Activated T-helper 1 cell treated with anti-CD3 and anti-CD28 coated beads, Interleukin-2, amount 50 U/mL, for 16 hours (primary cell): Measurements from ENCODE around the gene TPBGL.

Experiments
- DNase-seq, 2 donors: peaks; one replicate each; pipeline ENCODE4 v3.0.0-alpha.2; 2020; ENCODE audit warnings: low read depth in 1 of 2, low spot score in 1 of 2

The TPBGL gene

DNA sequence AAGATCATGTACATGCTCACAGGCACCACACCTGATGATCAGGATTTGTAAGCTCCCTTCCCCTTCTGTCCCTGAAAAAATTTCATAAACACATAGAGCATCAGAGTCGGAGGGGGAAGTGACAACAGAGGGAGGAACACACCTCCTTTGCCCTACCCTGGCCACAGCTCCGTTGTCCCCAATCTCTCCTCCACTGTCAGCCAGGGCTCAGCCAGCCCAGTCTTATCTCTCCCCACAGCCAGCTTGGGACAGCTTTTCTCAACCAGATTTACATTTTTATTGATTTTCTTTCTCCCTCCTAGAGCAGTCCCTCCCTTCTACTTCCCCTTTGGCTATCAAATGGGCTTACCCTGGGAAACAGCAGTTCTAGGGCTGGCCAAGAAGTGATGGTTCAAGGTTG is 32.1 kb upstream of the TPBGL start:
- DNase-seq = no peak

DNA sequence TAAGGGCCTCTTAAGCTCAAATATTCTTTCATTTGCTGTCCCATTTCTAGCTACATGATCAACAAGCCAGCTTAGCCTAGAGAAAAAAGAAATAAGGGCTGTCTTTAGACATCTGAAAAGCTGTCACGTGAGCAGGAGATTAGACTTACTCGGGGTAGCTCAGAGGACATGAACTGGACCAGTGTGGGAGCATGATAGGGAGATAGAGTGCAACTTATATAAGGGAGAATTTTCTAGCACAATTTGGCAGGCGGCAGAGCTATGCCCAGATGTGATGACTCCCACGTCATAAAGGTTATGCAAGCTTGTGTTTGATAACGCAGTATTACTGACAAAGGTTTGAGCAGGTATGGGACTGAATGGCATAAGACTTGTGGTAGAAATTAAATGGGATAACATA is 28.2 kb upstream of the TPBGL start:
- no peak for DNase-seq

DNA sequence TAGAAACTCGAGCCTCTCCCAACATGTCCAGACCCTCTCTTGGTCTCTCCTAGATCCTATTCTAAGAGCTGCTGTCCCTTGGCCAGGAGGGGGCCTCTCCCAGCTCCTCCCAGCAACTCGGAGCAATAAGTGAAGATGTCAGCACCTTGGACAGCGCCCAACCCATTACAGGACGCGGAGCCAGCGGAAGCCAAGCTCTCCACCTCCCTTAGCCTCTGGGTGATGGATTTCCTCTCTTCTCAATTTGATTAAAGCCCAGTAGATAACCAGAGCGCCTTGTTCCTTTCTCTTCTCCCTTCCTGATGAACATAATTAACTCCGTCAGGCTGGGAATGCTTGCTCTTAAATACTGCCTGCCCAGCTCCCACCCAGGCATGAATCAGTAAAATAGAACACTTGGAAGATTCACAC is 26.2 kb upstream of the TPBGL start:
- DNase-seq = peak; percentile 38 to 77

DNA sequence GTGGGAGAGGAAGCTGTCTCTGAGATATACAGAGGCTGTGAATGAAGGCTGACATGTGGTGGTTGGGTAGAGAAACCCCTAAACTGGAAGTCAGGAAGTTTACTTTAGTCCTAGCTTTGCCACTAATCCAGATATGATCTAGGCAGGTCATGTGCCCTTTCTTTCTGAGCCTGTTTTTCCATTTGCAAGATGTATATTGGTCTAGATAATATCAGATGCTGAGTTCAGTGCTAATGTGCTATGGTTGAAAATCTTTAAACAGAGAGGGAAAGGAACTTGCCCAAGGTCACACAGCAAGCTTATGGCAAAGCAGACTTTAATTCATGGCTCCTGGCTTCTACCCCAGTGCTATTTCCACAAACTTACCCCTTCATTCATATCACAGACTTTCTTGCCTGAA is 25.7 kb upstream of the TPBGL start:
- DNase-seq = no peak

DNA sequence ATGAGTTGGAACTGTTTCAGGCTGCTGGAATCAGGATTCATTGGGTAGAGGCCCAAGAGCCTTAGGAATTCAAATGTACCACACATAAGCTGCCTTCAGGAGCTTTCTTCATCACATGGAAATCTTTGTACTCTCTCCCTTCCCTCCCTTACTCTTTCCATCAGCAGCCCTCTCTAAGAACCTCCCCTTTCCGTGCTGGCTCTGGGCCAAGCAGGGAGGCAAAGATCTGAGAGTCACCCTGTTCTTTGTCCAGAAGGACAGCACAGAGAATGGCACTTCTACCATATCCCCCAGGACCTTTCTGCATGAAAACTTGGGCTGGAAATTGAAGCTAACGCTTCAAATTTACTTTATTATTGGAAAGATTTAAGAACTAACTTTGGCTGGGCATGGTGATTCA is 20.7 kb upstream of the TPBGL start:
- DNase-seq = no peak

DNA sequence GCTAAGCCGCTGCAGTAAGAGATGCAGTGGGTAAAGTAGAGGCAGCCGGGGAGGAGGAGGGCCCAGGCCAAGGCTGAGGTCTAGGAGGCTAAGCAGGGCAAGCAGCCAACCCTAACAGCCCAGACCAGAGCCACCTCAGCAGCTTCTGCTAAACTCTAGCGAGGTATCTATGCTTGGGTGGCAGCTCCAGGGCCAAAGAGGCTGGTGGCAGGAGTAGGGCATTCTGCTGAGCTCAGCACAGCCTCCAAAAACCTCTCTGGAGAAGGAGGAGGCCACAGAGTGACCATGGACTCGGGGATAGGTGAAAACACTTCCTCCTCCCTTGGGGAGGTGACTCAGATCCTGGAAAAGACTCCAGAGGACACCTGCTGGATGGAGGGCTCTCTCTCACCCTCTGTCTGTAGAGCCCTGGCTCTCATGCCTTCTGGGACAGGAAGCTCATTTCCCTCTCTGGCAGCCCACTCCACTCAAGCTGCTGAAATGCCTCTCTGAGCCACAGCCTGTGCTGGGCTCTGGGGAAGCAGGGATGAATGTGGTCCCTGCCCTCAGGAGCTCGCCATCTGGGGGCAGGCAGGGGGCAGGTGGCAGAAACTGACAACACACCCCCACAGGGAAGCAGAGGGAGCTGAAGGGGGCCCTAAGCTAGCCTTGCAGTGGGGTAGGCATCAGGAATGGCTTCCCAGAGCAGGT is 16.5 kb upstream of the TPBGL start:
- no peak for DNase-seq

DNA sequence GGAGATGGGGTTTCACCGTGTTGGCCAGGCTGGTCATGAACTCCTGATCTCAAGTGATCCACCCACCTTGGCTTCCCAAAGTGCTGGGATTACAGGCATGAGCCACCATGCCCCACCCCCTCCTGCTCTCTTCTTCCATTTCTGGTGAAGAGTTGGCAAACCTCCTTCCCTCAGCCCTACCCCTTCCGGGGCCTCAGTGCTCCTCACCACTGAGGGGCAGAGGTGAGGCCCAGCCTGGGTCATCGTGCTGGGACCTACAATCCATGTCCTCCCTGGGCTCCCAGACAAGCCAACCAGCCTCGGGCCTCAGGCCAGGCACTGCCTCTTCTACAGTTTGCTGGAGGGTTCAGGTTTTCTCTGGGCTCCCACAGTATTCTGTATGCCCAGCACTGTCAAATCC is 14.8 kb upstream of the TPBGL start:
- no peak for DNase-seq

DNA sequence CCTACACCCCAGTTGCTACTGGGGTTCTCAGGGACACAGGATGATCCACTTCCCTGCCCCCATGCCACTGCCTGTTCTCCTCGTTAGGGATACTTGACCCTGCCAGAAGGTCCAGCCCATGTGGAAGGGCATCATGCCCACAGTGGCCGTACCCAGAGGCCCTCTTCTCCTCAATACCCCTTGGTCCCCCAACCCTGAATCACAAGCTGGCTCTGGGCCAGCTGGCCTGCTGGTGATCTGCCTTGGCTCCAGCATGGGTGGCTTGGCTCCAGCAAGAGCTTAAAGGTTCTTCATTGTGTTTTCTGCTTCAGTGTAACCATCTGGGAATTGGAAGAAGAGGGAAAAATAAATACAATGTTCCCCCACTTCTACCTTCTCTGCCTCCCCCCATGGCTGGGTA is 11.1 kb upstream of the TPBGL start:
- DNase-seq = no peak

DNA sequence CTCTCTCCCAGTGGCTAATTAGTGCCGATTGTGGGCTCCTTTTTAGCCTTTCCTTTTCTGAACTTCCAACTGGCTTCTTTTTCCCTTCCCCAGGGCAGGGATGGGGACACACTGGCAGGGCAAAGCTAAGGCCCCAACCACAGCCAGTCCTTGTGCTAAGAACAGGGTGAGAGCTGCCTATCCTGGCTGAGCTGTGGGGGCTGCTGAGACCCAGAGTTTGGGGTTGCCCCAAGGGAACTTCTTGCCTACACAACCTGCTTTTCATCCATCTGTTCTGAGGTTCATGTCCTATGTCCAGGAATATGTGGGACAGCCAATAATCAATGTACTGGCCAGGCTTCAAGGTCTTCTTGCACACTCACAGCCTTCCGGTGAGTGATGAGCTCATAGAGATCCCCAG is 10.0 kb upstream of the TPBGL start:
- DNase-seq = no peak

DNA sequence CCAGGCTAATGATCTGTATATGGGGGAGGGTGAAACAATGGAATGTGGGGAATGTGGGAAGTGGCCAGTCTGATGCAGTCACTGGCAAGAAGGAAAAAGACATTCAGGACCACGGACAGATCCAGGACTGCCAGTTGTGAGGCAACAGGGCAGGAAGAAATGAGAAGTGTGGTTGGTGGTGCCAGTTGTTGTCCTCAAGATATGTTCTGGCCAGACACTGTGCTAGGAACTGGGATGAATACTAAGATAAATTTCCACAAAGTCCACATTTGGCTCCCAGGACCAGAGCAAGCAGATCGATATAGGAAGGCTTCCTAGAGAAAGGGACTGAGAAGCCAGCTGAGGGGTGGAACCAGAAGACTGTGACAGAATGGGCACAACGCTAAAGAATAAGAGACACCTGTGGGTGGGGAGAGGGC is 6.8 kb upstream of the TPBGL start:
- DNase-seq = no peak

DNA sequence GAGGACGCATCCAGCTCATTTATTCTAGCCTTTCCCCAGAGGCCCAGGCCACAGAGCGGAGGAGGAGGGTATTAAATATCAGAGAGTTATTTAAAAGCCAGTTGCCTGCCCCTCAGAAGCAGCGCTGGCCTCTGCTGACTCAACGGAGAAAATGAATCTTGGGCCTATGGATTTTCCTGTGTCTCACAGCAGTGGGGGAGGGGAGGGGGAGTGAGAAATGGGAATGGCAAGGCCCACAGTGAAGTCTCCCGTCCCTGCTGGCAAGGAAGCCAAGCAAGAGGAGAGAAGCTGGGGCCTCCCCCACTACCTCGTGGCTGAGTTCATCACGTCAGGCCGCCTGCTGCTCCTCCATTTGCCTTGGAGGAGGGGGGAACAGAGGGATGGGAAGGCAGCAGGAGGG is 4.5 kb upstream of the TPBGL start:
- no peak for DNase-seq

DNA sequence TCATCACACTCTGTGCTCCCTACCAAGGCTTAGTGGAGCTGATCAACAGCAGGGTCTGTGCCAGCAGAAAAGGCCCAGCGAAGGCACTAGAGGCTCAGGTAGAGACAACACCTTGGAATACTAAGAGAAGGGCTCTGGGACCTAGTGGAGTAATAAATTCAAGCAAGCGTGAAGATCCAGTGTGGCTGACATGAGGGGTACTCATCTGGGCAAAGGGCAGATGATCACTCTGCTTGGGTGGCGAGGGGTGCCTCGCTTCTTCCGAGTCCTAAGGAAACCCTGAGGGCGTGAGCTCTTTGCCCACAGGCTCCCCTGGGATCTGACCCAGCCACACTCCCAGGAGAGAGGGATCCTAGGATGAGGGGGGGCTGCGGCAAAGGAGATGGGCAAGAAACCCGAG is 3.5 kb upstream of the TPBGL start:
- no peak for DNase-seq

DNA sequence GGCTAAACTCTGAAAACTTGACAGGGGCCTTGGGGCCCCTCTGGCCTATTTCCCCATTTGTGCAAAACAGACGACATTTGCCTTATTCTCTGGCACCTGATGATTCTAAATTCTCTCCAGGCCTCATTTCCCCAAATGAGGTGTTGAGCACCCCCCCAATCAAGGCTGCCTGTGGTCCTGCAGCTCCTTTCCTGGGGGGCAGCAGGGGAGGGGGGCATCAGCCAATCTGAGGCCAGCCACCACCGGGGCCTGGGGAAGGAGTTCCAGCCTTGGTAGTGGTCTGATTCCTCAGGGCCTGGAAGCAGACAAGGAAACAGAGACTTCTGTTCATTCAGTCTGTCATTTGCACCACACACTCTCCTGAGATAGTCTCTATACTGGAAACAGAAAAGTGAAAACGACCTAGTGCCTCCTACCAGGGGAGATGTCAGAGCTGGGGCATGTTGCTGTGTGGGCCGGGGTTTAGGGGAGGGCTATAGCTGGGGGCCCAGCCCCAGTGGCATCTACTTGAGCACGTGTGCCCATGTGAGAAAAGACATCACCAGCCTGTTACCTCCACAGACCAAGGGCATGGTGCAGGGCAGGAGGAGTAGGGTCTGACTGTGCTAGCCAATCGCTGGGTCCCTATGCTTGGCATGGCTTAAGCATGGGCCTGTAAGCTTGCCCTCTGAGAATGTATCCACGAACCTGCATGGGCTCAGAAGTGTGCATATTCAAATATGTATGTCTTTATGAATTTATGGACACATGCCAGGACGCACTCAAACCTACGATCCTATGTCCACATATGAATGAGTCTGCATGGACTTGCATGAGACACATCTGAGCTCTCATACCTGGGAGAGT is 1.8 kb upstream of the TPBGL start:
- DNase-seq = no peak

DNA sequence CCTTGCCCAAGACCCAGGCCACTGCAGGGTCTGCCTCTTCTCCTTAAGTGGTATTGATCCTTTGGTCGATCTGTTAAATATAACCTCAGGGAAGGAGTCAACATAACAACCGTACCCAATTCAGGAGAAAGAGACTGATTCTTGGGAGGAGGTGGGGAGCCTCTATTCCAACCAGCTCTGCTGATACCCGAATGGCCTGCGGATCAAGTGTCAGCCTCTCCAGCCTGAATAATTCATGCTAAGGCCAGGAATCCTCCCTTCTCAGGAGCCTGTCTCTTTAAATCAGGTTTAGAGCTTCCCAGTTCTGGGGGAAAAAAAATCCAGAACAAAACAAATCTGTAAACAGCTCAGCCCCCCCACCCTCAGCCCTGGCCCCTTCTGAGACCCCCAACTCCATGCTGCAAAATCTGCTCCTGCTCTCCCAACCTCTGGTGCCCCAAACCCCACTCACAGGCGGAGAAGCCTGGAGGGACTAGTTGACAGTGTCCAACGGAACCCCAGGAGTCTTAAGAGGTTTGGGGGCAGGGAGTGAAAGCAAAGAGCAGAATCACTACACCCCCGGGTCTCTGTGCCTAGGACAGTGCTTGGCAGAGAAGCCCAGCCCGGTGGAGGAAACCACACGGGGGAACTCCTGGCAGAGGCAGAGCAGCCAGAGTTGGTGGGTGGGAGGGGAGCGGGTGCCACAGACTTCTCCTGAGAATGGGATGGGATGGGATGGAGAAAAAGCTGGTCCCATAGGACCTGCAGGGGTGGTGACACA is 863 bp upstream of the TPBGL start:
- DNase-seq = no peak

DNA sequence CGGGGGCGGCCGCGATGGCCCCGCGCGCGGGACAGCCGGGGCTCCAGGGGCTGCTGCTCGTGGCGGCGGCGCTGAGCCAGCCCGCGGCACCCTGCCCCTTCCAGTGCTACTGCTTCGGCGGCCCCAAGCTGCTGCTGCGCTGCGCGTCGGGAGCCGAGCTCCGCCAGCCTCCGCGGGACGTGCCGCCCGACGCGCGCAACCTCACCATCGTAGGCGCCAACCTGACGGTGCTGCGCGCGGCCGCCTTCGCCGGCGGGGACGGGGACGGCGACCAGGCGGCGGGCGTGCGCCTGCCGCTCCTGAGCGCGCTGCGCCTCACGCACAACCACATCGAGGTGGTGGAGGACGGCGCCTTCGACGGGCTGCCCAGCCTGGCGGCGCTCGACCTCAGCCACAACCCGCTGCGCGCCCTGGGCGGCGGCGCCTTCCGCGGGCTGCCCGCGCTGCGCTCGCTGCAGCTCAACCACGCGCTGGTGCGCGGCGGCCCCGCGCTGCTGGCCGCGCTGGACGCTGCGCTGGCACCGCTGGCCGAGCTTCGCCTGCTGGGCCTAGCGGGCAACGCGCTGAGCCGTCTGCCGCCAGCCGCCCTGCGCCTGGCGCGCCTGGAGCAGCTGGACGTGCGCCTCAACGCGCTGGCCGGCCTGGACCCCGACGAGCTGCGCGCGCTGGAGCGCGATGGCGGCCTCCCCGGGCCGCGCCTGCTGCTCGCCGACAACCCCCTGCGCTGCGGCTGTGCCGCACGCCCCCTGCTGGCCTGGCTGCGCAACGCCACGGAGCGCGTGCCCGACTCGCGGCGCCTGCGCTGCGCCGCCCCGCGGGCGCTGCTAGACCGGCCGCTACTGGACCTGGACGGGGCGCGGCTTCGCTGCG is 697 bp downstream of the TPBGL start:
- peak; percentile 73 to 82 for DNase-seq

DNA sequence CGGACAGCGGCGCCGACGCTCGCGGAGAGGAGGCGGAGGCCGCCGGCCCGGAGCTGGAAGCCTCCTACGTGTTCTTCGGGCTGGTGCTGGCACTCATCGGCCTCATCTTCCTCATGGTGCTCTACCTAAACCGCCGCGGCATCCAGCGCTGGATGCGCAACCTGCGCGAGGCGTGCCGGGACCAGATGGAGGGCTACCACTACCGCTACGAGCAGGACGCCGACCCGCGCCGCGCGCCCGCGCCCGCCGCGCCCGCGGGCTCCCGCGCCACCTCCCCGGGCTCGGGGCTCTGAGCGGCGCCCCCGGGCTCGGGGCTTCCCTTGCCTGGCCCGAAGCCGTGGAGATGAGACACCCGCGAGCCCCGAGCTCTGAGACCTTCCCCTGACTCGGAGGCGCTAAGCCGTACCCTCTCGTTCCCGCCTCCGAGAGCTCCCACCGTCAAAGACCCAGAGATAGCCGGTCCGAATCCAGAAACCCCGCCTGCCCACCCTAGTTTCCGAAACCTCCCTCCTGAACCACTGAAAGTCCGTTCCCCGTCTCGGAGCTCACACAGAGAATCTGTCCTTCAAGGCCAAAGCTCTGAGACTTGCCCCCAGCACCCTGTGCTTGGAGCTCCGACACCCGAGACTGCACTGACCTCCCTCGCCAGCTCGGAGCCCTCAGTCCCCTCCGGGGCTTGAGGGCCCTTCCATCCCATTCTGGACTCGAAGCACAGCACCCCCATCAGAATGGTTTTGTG is 1.5 kb downstream of the TPBGL start:
- no peak for DNase-seq

DNA sequence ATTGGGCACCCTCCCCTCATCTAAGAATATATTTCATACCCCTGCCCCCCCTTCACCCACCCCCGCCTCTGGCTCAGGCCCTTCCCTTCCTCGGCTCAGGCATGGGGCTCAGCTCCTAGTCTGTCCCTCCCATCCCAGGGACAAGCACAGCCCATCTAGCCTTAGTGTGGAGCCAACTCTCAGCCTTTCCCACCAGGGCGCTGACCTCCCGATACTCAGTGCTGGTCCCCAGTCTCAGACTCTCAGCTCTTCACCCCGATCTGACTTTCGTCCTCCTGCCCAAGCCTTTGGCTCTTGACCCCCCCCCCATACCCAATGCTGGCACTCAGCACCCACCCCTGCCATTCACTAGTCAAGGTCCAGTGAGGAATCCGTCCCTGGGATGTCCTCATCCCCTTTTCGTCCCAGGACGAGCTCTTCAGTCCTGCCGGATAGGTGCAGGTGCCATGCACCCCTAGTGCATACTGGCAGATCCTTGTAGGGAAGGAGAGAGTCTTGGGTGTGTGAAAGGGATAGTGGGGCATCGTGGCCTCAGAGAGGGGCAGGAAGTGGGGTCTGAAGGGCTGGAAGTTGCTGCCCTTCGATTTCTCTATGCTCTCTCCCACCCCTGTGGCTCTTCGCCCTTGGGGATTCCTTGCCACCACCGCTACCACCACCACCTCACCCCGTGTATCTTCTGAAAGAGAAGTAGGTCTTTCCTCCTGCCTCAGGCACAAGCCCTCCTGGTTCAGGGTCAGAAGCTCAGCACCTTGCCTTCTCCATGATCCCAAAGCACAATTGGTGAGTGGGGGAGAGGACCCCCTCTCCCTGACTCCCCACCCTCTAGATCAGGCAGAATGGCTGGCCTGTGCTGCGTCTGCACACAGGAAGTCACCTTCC is 2.4 kb downstream of the TPBGL start:
- DNase-seq = no peak

DNA sequence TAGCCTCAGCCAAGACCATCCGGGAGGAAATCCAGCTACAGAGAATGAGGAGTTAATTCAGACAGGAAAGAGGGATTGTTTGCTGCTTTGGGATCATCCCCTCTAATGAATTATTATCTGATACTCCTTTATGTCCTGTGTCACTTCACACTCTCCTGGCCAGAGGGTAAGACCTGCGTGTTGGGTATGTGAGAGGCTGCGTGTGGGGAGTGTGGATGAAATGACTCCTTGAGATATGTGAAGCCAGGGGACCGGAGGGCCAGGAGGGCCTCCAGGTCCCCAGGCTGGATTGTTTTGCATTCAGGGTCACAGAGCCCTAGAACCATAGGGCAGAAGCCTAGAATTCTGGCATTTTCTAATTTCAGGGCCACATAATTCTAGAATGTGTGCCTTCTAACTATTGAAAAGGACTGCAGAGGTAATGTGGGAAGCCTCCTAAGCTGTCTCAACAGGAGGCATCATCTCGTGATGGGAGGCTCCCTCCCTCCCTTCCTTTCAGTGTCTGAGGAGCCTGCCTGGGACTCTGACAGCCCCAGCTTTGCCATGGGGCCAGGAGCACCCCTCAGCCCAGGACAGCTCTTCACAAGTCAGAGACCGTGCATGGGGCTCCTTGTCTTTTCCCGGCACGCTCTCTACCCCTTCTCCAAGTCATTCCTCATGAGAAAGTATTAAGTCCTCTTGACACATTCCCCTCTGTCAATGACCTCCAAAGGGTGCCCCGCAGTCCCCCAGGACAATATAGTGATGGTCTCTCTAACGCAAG is 3.7 kb downstream of the TPBGL start:
- DNase-seq = no peak
